Panc1 (cell line): ENCODE measurements around the gene DGCR6. TPM values are rescaled to one million over a fixed set of nuclear protein-coding genes. Genes with fewer than 3 reads are reported as not detected.
"Not testable (repeated sequence)": the region's sequence is repeated elsewhere in the genome, so short reads cannot be mapped to it uniquely, and the experiment has no call there.

ENCODE experiments used
- ATAC-seq: fragments of 200-7000 bp; cut with Tn5 transposase; 2 replicates; pipeline ENCODE4 v1.9.1; 2020; ENCODE audit warnings: mild to moderate bottlenecking, moderate library complexity
- BruUV-seq: library from RNA; stranded (reverse); fragments of 400-500 nt; replicated peaks from 2 replicates; lab custom pipeline; 2021; lab: Mats Ljungman, UMichigan
- CTCF ChIA-PET: fragments of 300-600 bp; sonication (Branson Sonifier 250); formaldehyde crosslinking; loops from one replicate; lab custom pipeline; 2022; ENCODE audit warnings: antibody characterized with exemption; lab: Charles Lee
- POLR2A ChIA-PET: fragments of 300-600 bp; sonication (Branson Sonifier 250); formaldehyde crosslinking; loops from one replicate; lab custom pipeline; 2022; ENCODE audit warnings: antibody characterized with exemption; lab: Charles Lee
- DNase-seq: peaks from one replicate; pipeline ENCODE4 v3.0.0-alpha.2; 2010; ENCODE audit warnings: low read depth, low spot score
- H3K27ac ChIP-seq: 2 replicates; pipeline ENCODE4 v1.5.1; 2011; ENCODE audit warnings: mild to moderate bottlenecking, low read length, inconsistent platforms
- H3K27me3 ChIP-seq: fragments of 200-500 bp; sonication (Bioruptor generic); 2 replicates; pipeline ENCODE4 v1.6.0; 2014; ENCODE audit warnings: low read length, inconsistent platforms; ENCODE audit not compliant: control insufficient read depth, insufficient read depth
- H3K36me3 ChIP-seq: fragments of 200-500 bp; sonication (Bioruptor generic); 2 replicates; pipeline ENCODE4 v1.5.1; 2014; ENCODE audit warnings: inconsistent platforms, mild to moderate bottlenecking, low read length, moderate library complexity; ENCODE audit not compliant: control insufficient read depth, insufficient read depth
- H3K4me1 ChIP-seq: 2 replicates; pipeline ENCODE4 v1.5.1; 2011; ENCODE audit warnings: inconsistent platforms, mild to moderate bottlenecking, low read length, moderate library complexity; ENCODE audit not compliant: control insufficient read depth, insufficient read depth
- H3K4me3 ChIP-seq, 2 experiments: 2 replicates each; pipeline ENCODE4 v1.5.1; 2011 to 2012; ENCODE audit warnings: low read depth in 2 of 2, low read length in 2 of 2, mild to moderate bottlenecking in 2 of 2, inconsistent platforms in 1 of 2, moderate library complexity in 1 of 2
- H3K9me3 ChIP-seq: fragments of 200-500 bp; sonication (Bioruptor generic); 2 replicates; pipeline ENCODE4 v1.5.1; 2014; ENCODE audit warnings: low read depth, mild to moderate bottlenecking, inconsistent platforms, low read length, moderate library complexity; ENCODE audit not compliant: control insufficient read depth, insufficient read depth
- in situ Hi-C: cut with HindIII; loops from 2 replicates; pipeline ENCODE4 v1.10.0; 2016; ENCODE audit warnings: low sequenced_read_pairs, low pct_unique_long_range_greater_than_20kb
- intact Hi-C: fragments of 100-400 bp; cut with micrococcal nuclease; formaldehyde crosslinking; loops from one replicate; pipeline ENCODE4 v1.10.0; 2022; ENCODE audit not compliant: unreplicated experiment
- total RNA-seq: library from RNA; stranded (reverse); gene quantifications from one replicate; pipeline ENCODE4 v1.2.1, GENCODE V29; 2021; ENCODE audit not compliant: unreplicated experiment

Gene DGCR6
- total RNA-seq, 1 experiment from 2014 or later, result 2.2 TPM

- H3K4me3 ChIP-seq, CTCF ChIA-PET, H3K4me1 ChIP-seq, H3K27me3 ChIP-seq, in situ Hi-C loops, DNase-seq, H3K36me3 ChIP-seq, intact Hi-C loops, ATAC-seq, BruUV-seq, H3K9me3 ChIP-seq, H3K27ac ChIP-seq, POLR2A ChIA-PET: not testable (repeated sequence)
Measured at GRCh38 chr22:18959266-18959665, 53.1 kb downstream of the DGCR6 start.

GRCh38 chr22:18959741-18960140 is 53.6 kb downstream of the DGCR6 start:
- H3K27me3 ChIP-seq, BruUV-seq, H3K36me3 ChIP-seq, in situ Hi-C loops, intact Hi-C loops, CTCF ChIA-PET, H3K27ac ChIP-seq, H3K4me1 ChIP-seq, ATAC-seq, H3K9me3 ChIP-seq, POLR2A ChIA-PET, H3K4me3 ChIP-seq, DNase-seq: not testable (repeated sequence)

DNA sequence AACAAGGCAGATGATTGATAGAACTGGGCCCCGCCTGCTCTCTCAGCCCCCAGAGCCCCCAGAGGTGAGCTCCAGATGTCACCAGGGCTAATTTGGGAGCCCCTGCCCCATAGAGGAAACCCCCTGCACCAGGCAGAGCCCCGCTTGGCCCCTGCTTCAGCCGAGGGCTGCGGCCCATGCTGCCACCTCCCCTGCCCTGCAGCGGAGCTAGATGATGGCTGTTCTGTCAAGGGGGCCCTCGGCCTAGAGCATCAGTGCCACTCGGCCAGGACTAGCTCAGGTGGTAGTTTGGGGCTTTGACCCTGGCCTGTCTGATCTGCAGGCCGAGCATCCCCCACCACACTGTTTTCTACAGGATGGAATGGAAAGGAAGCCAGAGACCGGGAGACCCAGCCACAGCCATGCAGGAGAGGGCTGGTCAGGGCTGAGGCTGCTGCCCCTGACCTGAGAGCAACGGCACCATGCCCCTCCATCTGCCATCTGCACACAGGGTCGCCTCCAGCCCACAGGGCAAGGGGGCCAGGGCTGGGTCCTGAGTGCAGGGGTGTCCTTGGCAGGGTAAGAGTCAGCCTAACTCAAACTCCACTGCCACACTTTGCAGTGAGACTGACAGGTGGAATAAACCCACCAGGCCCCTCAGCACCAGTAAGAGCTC is 54.2 kb downstream of the DGCR6 start:
- intact Hi-C loops, H3K27me3 ChIP-seq, H3K4me3 ChIP-seq, H3K36me3 ChIP-seq, H3K27ac ChIP-seq, BruUV-seq, H3K9me3 ChIP-seq, DNase-seq, POLR2A ChIA-PET, CTCF ChIA-PET, in situ Hi-C loops, ATAC-seq, H3K4me1 ChIP-seq: not testable (repeated sequence)

GRCh38 chr22:18961201-18961600 is 55.1 kb downstream of the DGCR6 start:
- H3K4me1 ChIP-seq, intact Hi-C loops, H3K4me3 ChIP-seq, in situ Hi-C loops, POLR2A ChIA-PET, H3K9me3 ChIP-seq, H3K27ac ChIP-seq, ATAC-seq, H3K36me3 ChIP-seq, DNase-seq, BruUV-seq, H3K27me3 ChIP-seq: not testable (repeated sequence)
- CTCF ChIA-PET, result interaction anchor here (0.5 kb wide), 1 partner anchor 809 kb away, joined by 6 read pairs; no protein-coding TSS in a partner anchor

Other genes with a start within 250 kb of the DGCR6 start
- gene PRODH, start 30.0 kb downstream of the DGCR6 start, total RNA-seq, result 1.4 TPM
- gene DGCR2, start 216.1 kb downstream of the DGCR6 start, total RNA-seq, result 35.1 TPM
- gene TSSK2, start 225.0 kb downstream of the DGCR6 start, total RNA-seq, result not detected
- gene ESS2, start 238.3 kb downstream of the DGCR6 start, total RNA-seq, result 13.1 TPM
- gene GSC2, start 244.0 kb downstream of the DGCR6 start, total RNA-seq, result 0.23 TPM